Esophagus (tissue), 2 donors: ENCODE data around the gene TACC3. TPM values are rescaled to one million over a fixed set of nuclear protein-coding genes. Genes with fewer than 3 reads are reported as not detected.

ENCODE experiments used
- H3K27ac ChIP-seq, 2 donors: one replicate each; pipeline ENCODE4 v1.5.1; 2013; ENCODE audit warnings: low read depth in 2 of 2, mild to moderate bottlenecking in 2 of 2, inconsistent platforms in 1 of 2, low read length in 1 of 2, moderate library complexity in 1 of 2
- H3K27me3 ChIP-seq, 2 donors: one replicate each; pipeline ENCODE4 v1.6.1; 2013; ENCODE audit warnings: low read length in 2 of 2, control low read depth in 1 of 2, mild to moderate bottlenecking in 1 of 2; ENCODE audit not compliant: insufficient read depth in 2 of 2, control insufficient read depth in 1 of 2
- H3K36me3 ChIP-seq, 2 donors: one replicate each; pipeline ENCODE4 v1.6.1; 2013; ENCODE audit warnings: low read length in 1 of 2; ENCODE audit not compliant: control insufficient read depth in 2 of 2, insufficient read depth in 2 of 2
- H3K4me1 ChIP-seq, 2 donors: one replicate each; pipeline ENCODE4 v1.6.1; 2013; ENCODE audit warnings: low read length in 1 of 2; ENCODE audit not compliant: control insufficient read depth in 2 of 2, insufficient read depth in 2 of 2
- H3K4me3 ChIP-seq, 2 donors: one replicate each; pipeline ENCODE4 v1.5.1; 2013; ENCODE audit warnings: low read length in 2 of 2, mild to moderate bottlenecking in 2 of 2, low read depth in 1 of 2, moderate library complexity in 1 of 2
- H3K9me3 ChIP-seq, 2 donors: one replicate each; pipeline ENCODE4 v1.6.1; 2013; ENCODE audit warnings: mild to moderate bottlenecking in 2 of 2, low read depth in 1 of 2, low read length in 1 of 2, moderate library complexity in 1 of 2; ENCODE audit not compliant: control insufficient read depth in 2 of 2, insufficient read depth in 1 of 2
- WGBS, 2 donors: extraction: QIAGEN DNeasy Blood & Tissue Kit; methylation state at CpG; one replicate each; pipeline ENCODE4 v1.1.7; 2013; 5-methylcytosine and 5-hydroxymethylcytosine counted together
- polyA plus RNA-seq, 2 donors: library from polyadenylated mRNA; stranded (reverse); fragments of 200-250 nt; gene quantifications; one replicate each; pipeline ENCODE4 v1.2.3, GENCODE V29; 2013
- donor health status: healthy with polysubstance abuse.
- donor health status: Bipolar disorder and iron deficiency.

TACC3 gene
- polyA plus RNA-seq, 2 donors: 22.5 to 25.7 TPM

GRCh38 chr4:1786544-1787362, 65.4 kb downstream of the TACC3 start:
- H3K4me1 ChIP-seq: peaks cover 8 to 64% of the 10 kb centered on the region in 2 donors
- H3K36me3 ChIP-seq: no peaks in the 10 kb centered on the region
- no peaks in the 10 kb centered on the region for H3K27me3 ChIP-seq
- WGBS, 2 donors: 63 to 65% methylated on average over 34 of the region's 34 CpGs
- no peak overlapping the region for H3K4me3 ChIP-seq
- H3K9me3 ChIP-seq: no peaks in the 10 kb centered on the region
- no peak overlapping the region for H3K27ac ChIP-seq

- Histone ChIP-seq H3K4me1 (peaks cover 8 to 62% of the 10 kb centered on the region in 2 donors), H3K27ac (peak overlapping the region; percentile 7 to 44), H3K4me3 (no peak overlapping the region), H3K27me3 (no peaks in the 10 kb centered on the region), H3K36me3 (no peaks in the 10 kb centered on the region), H3K9me3 (no peaks in the 10 kb centered on the region)
- WGBS, 2 donors: 34 to 47% methylated on average over 25 of the region's 25 CpGs
Measured at GRCh38 chr4:1787411-1788077, 66.2 kb downstream of the TACC3 start.

GRCh38 chr4:1788254-1788973, 67.1 kb downstream of the TACC3 start:
- Histone ChIP-seq H3K36me3 (no peaks in the 10 kb centered on the region), H3K4me1 (peaks cover 8 to 55% of the 10 kb centered on the region in 2 donors), H3K27ac (peak overlapping the region in 1 of 2 donors; percentile 63), H3K9me3 (no peaks in the 10 kb centered on the region), H3K4me3 (no peak overlapping the region), H3K27me3 (no peaks in the 10 kb centered on the region)
- WGBS, 2 donors: 49 to 61% methylated on average over 13 of the region's 13 CpGs

GRCh38 chr4:1789552-1789951, 68.2 kb downstream of the TACC3 start:
- H3K36me3 ChIP-seq: no peaks in the 10 kb centered on the region
- 49 to 80% methylated on average over 21 of the region's 21 CpGs for WGBS, 2 donors
- H3K27me3 ChIP-seq: no peaks in the 10 kb centered on the region
- peaks cover 8 to 49% of the 10 kb centered on the region in 2 donors for H3K4me1 ChIP-seq
- no peak overlapping the region for H3K4me3 ChIP-seq
- peak overlapping the region in 1 of 2 donors; percentile 13 for H3K27ac ChIP-seq
- H3K9me3 ChIP-seq: no peaks in the 10 kb centered on the region

GRCh38 chr4:1790005-1790404, 68.7 kb downstream of the TACC3 start:
- 62 to 71% methylated on average over 10 of the region's 10 CpGs for WGBS, 2 donors

GRCh38 chr4:1792158-1792831, 71.0 kb downstream of the TACC3 start:
- Histone ChIP-seq H3K36me3 (peaks cover 0 to 9% of the 10 kb centered on the region in 2 donors), H3K4me1 (peaks cover 10 to 34% of the 10 kb centered on the region in 2 donors), H3K27me3 (no peaks in the 10 kb centered on the region), H3K4me3 (no peak overlapping the region), H3K9me3 (no peaks in the 10 kb centered on the region), H3K27ac (peak overlapping the region in 1 of 2 donors; percentile 45)
- 64 to 65% methylated on average over 23 to 29 of the region's 29 CpGs for WGBS, 2 donors

More at GRCh38 chr4:1790005-1790404, 68.7 kb downstream of the TACC3 start:
- no peaks in the 10 kb centered on the region for H3K9me3 ChIP-seq
- H3K4me3 ChIP-seq: no peak overlapping the region
- H3K27ac ChIP-seq: no peak overlapping the region
- H3K36me3 ChIP-seq: no peaks in the 10 kb centered on the region
- peaks cover 8 to 45% of the 10 kb centered on the region in 2 donors for H3K4me1 ChIP-seq
- no peaks in the 10 kb centered on the region for H3K27me3 ChIP-seq

- Histone ChIP-seq H3K36me3 (peaks cover 0 to 11% of the 10 kb centered on the region in 2 donors), H3K4me1 (peaks cover 10 to 33% of the 10 kb centered on the region in 2 donors), H3K27ac (peak within 1 kb of the TSS; percentile 72 to 80), H3K4me3 (peak within 1 kb of the TSS; percentile 76 to 87), H3K9me3 (no peaks in the 10 kb centered on the region), H3K27me3 (peaks cover 0 to under 1% of the 10 kb centered on the region in 2 donors)
- 2 to 7% methylated on average over 32 to 95 of the region's 95 CpGs for WGBS, 2 donors
Measured at GRCh38 chr4:1792832-1793495, 71.6 kb downstream of the TACC3 start, which contains the start of gene FGFR3. Gene FGFR3, plus strand, starts transcription at chr4:1793293. Its CDS starts 642 bp downstream, at chr4:1793935.

- Histone ChIP-seq H3K27me3 (peaks cover 0 to 2% of the 10 kb centered on the region in 2 donors), H3K9me3 (no peaks in the 10 kb centered on the region), H3K27ac (peak overlapping the region; percentile 72 to 80), H3K36me3 (peaks cover 0 to 15% of the 10 kb centered on the region in 2 donors), H3K4me3 (peak overlapping the region; percentile 76 to 87), H3K4me1 (peaks cover 10 to 30% of the 10 kb centered on the region in 2 donors)
- 1% methylated on average over 41 of the region's 44 CpGs; no CpG with 5 or more reads in 1 of the 2 donors for WGBS, 2 donors
Measured at GRCh38 chr4:1793496-1793840, 72.1 kb downstream of the TACC3 start.
